PC-9 (cell line): ENCODE results near the gene SF3A1.

Experiments
- CTCF ChIP-seq: fragments of 200-600 bp; sonication (generic); conservative IDR thresholded peaks from 2 replicates; pipeline ENCODE4 v1.6.1; 2017; ENCODE audit warnings: mixed run types, antibody characterized with exemption, mild to moderate bottlenecking, moderate library complexity
- EZH2 ChIP-seq: fragments of 200-600 bp; sonication (generic); IDR thresholded peaks from 2 replicates; pipeline ENCODE4 v1.8.0; 2017; ENCODE audit warnings: antibody characterized with exemption, low read depth

- TF ChIP-seq CTCF (no peak), EZH2 (no peak)
Measured at GRCh38 chr22:30328466-30329049, 28.1 kb downstream of the SF3A1 start.
